HCT116 (cell line): ENCODE measurements around the gene SYTL2. TPM values are rescaled to one million over a fixed set of nuclear protein-coding genes. Genes with fewer than 3 reads are reported as not detected.

ENCODE experiments used
- ATAC-seq: fragments of 200-7000 bp; cut with Tn5 transposase; 2 replicates; pipeline ENCODE4 v1.9.1; 2020; ENCODE audit warnings: mild to moderate bottlenecking, moderate library complexity
- BruUV-seq: library from RNA; stranded (reverse); fragments of 400-500 nt; replicated peaks from 2 replicates; lab custom pipeline; 2021; lab: Mats Ljungman, UMichigan
- CTCF ChIA-PET: fragments of 300-600 bp; sonication (Branson Sonifier 250); formaldehyde crosslinking; loops from one replicate; lab custom pipeline; 2021; ENCODE audit warnings: antibody characterized with exemption; lab: Charles Lee
- POLR2A ChIA-PET: fragments of 300-600, 350-600 bp; sonication (Branson Sonifier 250); formaldehyde crosslinking; loops from one replicate; lab custom pipeline; 2021; ENCODE audit warnings: antibody characterized with exemption; lab: Charles Lee
- RAD21 ChIA-PET, 2 experiments: fragments of 300-600 bp; sonication (Branson Sonifier 250); formaldehyde crosslinking; loops; one replicate each; lab custom pipeline; 2023; ENCODE audit warnings: low total read pairs in 2 of 2; ENCODE audit not compliant: uncharacterized antibody in 2 of 2, unreplicated experiment in 2 of 2, low non-redundant PET in 1 of 2; lab: Charles Lee
- DNase-seq: peaks from one replicate; pipeline ENCODE4 v3.0.0-alpha.2; 2010; ENCODE audit warnings: low read depth, low spot score
- H2AFZ ChIP-seq: fragments of 200-600 bp; shearing (Covaris generic), sonication (generic); 2 replicates; pipeline ENCODE4 v1.6.1; 2017; ENCODE audit warnings: low read depth, mixed run types, mixed read lengths, antibody characterized with exemption, low read length; ENCODE audit not compliant: poor library complexity, severe bottlenecking
- H3K27ac ChIP-seq: 2 replicates; pipeline ENCODE4 v1.5.1; 2012; ENCODE audit warnings: low read depth, low read length
- H3K27me3 ChIP-seq: fragments of 200-600 bp; sonication (generic); 2 replicates; pipeline ENCODE4 v1.6.1; 2016; ENCODE audit warnings: mixed run types, low read length, mixed read lengths; ENCODE audit not compliant: insufficient read depth
- H3K36me3 ChIP-seq, 2 experiments: fragments of 200-500 bp in 1 of 2; fragments of 200-600 bp in 1 of 2; sonication (Bioruptor generic) in 1 of 2; sonication (generic) in 1 of 2; 2 replicates each; pipeline versions ENCODE4 v1.5.1 to v1.6.1; 2014 to 2016; ENCODE audit warnings: low read length in 2 of 2, inconsistent platforms in 1 of 2, mixed read lengths in 1 of 2, mixed run types in 1 of 2; ENCODE audit not compliant: insufficient read depth in 2 of 2, control insufficient read depth in 1 of 2
- H3K4me1 ChIP-seq, 2 experiments: fragments of 200-600 bp in 1 of 2; sonication (generic) in 1 of 2; 2 replicates each; pipeline versions ENCODE4 v1.5.1 to v1.6.1; 2012 to 2017; ENCODE audit warnings: low read length in 2 of 2, inconsistent platforms in 1 of 2, mild to moderate bottlenecking in 1 of 2, mixed read lengths in 1 of 2, mixed run types in 1 of 2, moderate library complexity in 1 of 2; ENCODE audit not compliant: insufficient read depth in 2 of 2, control insufficient read depth in 1 of 2
- H3K4me2 ChIP-seq: fragments of 200-600 bp; sonication (generic); 2 replicates; pipeline ENCODE4 v1.6.1; 2017; ENCODE audit warnings: mixed run types, low read length, mixed read lengths
- H3K4me3 ChIP-seq, 2 experiments: fragments of 200-600 bp in 1 of 2; sonication (generic) in 1 of 2; replicated peaks in 1 of 2; 2 replicates each; pipeline ENCODE4 v1.5.1; 2011 to 2016; ENCODE audit warnings: low read length in 2 of 2, control low read depth in 1 of 2, low read depth in 1 of 2, mild to moderate bottlenecking in 1 of 2, mixed read lengths in 1 of 2, mixed run types in 1 of 2
- H3K79me2 ChIP-seq: fragments of 200-600 bp; sonication (generic); 2 replicates; pipeline ENCODE4 v1.6.1; 2017; ENCODE audit warnings: mild to moderate bottlenecking, mixed run types, low read length, moderate library complexity, mixed read lengths; ENCODE audit not compliant: insufficient read depth
- H3K9ac ChIP-seq: fragments of 200-600 bp; sonication (generic); 2 replicates; pipeline ENCODE4 v1.6.1; 2016; ENCODE audit warnings: low read length, mixed read lengths
- H3K9me2 ChIP-seq: fragments of 200-600 bp; sonication (generic), shearing (Covaris generic); 2 replicates; pipeline ENCODE4 v1.6.1; 2017; ENCODE audit warnings: mixed run types, mild to moderate bottlenecking, moderate library complexity; ENCODE audit not compliant: insufficient read depth
- H3K9me3 ChIP-seq, 2 experiments: fragments of 200-500 bp in 1 of 2; fragments of 200-600 bp in 1 of 2; sonication (Bioruptor generic) in 1 of 2; sonication (generic) in 1 of 2; 2 replicates each; pipeline ENCODE4 v1.6.1; 2014 to 2017; ENCODE audit warnings: low read length in 2 of 2, mixed read lengths in 2 of 2, inconsistent platforms in 1 of 2, low read depth in 1 of 2, mild to moderate bottlenecking in 1 of 2, mixed run types in 1 of 2, moderate library complexity in 1 of 2; ENCODE audit not compliant: control insufficient read depth in 1 of 2, insufficient read depth in 1 of 2
- H4K20me1 ChIP-seq: fragments of 200-600 bp; sonication (generic), shearing (Covaris generic); 2 replicates; pipeline ENCODE4 v1.6.1; 2017; ENCODE audit warnings: mixed run types, mild to moderate bottlenecking, moderate library complexity; ENCODE audit not compliant: insufficient read depth
- CEBPB ChIP-seq: IDR thresholded peaks from 2 replicates; pipeline ENCODE4 v1.6.1; 2012; ENCODE audit warnings: low read depth
- CTCF ChIP-seq, 3 experiments: fragments of 200-600 bp in 1 of 3; sonication (generic) in 1 of 3; IDR thresholded peaks in 2 of 3; conservative IDR thresholded peaks in 1 of 3; 2 replicates each; pipeline ENCODE4 v1.5.1; 2012 to 2017; ENCODE audit warnings: low read depth in 2 of 3, low read length in 2 of 3, antibody characterized with exemption in 1 of 3, borderline replicate concordance in 1 of 3, control low read depth in 1 of 3, mild to moderate bottlenecking in 1 of 3, mixed read lengths in 1 of 3, mixed run types in 1 of 3, moderate library complexity in 1 of 3; ENCODE audit not compliant: insufficient read depth in 1 of 3
- EGR1 ChIP-seq: IDR thresholded peaks from 2 replicates; pipeline ENCODE4 v1.6.1; 2012; ENCODE audit warnings: low read depth
- JUND ChIP-seq: IDR thresholded peaks from 2 replicates; pipeline ENCODE4 v1.6.1; 2012
- POLR2A ChIP-seq: IDR thresholded peaks from 2 replicates; pipeline ENCODE4 v1.7.0; 2011; ENCODE audit warnings: borderline replicate concordance; ENCODE audit not compliant: insufficient read depth, insufficient read length; ENCODE audit errors: extremely low read depth
- POLR2AphosphoS5 ChIP-seq: IDR thresholded peaks from 2 replicates; pipeline ENCODE4 v1.6.1; 2011; ENCODE audit warnings: mild to moderate bottlenecking, low read depth, low read length, moderate library complexity
- RAD21 ChIP-seq: IDR thresholded peaks from 2 replicates; pipeline ENCODE4 v1.6.1; 2012; ENCODE audit warnings: low read depth, mild to moderate bottlenecking
- SIN3A ChIP-seq: IDR thresholded peaks from 2 replicates; pipeline ENCODE4 v1.6.1; 2012; ENCODE audit warnings: low read depth
- SRF ChIP-seq: IDR thresholded peaks from 2 replicates; pipeline ENCODE4 v1.6.1; 2012; ENCODE audit warnings: low read depth
- TCF7L2 ChIP-seq: IDR thresholded peaks from 2 replicates; pipeline ENCODE4 v1.7.0; 2011; ENCODE audit warnings: borderline replicate concordance, inconsistent platforms; ENCODE audit not compliant: insufficient read depth, insufficient read length; ENCODE audit errors: extremely low read depth
- ZFX ChIP-seq: fragments of 450-650 bp; IDR thresholded peaks from 2 replicates; pipeline ENCODE4 v1.6.1; 2017
- ZNF274 ChIP-seq: fragments of 200-500 bp; sonication (Bioruptor generic); IDR thresholded peaks from 2 replicates; pipeline ENCODE4 v1.6.1; 2014; ENCODE audit warnings: mild to moderate bottlenecking, low read depth, low read length, inconsistent platforms
- intact Hi-C: fragments of 100-400 bp; cut with micrococcal nuclease; formaldehyde crosslinking; loops from 2 replicates; pipeline ENCODE4 v1.10.0; 2022
- total RNA-seq: library from RNA; stranded (reverse); gene quantifications from one replicate; pipeline ENCODE4 v1.2.1, GENCODE V29; 2021; ENCODE audit not compliant: unreplicated experiment

Gene SYTL2
- total RNA-seq, 1 experiment from 2014 or later: 12.6 TPM

DNA sequence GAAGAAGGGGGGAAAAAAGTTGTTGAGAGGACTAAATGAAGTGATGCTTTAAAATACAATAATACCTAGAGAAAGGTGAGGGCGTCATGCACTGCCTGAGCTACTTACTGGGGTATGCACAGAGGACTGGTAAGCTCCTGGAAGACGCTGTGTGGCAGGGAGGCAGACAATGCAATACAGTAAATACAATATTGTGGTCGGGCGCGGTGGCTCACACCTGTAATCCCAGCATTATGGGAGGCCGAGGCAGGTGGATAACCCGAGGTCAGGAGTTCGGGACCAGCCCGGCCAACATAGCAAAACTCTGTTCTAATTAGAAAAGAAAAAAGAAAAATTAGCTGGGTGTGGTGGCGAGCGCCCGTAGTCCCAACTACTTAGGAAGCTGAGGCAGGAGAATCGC, 683 bp upstream of the SYTL2 start:
- H3K4me1 ChIP-seq: peaks cover 15 to 60% of the 10 kb centered on the region in 2 experiments
- RAD21 ChIA-PET: no interaction called here
- intact Hi-C loops: no loop called here
- no TSS peak for BruUV-seq
- TF ChIP-seq SIN3A: no peak
- TF ChIP-seq, all 23 proteins: peak for 0
- Histone ChIP-seq H3K9me2 (no peaks in the 10 kb centered on the region), H3K27ac (no peak overlapping the region), H4K20me1 (no peaks in the 10 kb centered on the region), H3K36me3 (no peaks in the 10 kb centered on the region), H3K79me2 (no peaks in the 10 kb centered on the region), H3K4me3 (peak overlapping the region in 1 of 2 experiments; percentile 65; a peak in 2 of 4 replicates), H3K4me2 (peak overlapping the region; percentile 91), H2AFZ (peak overlapping the region; percentile 99), H3K27me3 (no peaks in the 10 kb centered on the region), H3K9me3 (no peaks in the 10 kb centered on the region), H3K9ac (0 out of 2 replicates have a peak overlapping the region, but pooled peaks have one; percentile 36)
- ChIA-PET POLR2A (no interaction called here), CTCF (no interaction called here)
- DNase-seq (no peak), ATAC-seq (no peak)

- peak overlapping the region; percentile 91 for H3K4me2 ChIP-seq
- no peaks in the 10 kb centered on the region for H3K36me3 ChIP-seq
- H3K9me2 ChIP-seq: no peaks in the 10 kb centered on the region
- H3K27me3 ChIP-seq: no peaks in the 10 kb centered on the region
- TSS peak; percentile 51 for BruUV-seq
- H3K9me3 ChIP-seq: no peaks in the 10 kb centered on the region
- intact Hi-C loops: no loop called here
- H4K20me1 ChIP-seq: no peaks in the 10 kb centered on the region
- H3K79me2 ChIP-seq: no peaks in the 10 kb centered on the region
- H2AFZ ChIP-seq: peak overlapping the region; percentile 31
- peak overlapping the region; percentile 36; the same call in 1 of the 2 replicates for H3K9ac ChIP-seq
- ATAC-seq: peak; percentile 7
- peak overlapping the region; percentile 43 to 65 for H3K4me3 ChIP-seq
- POLR2A ChIA-PET: no interaction called here
- H3K27ac ChIP-seq: no peak overlapping the region; the same call in 1 of the 2 replicates
- RAD21 ChIA-PET: no interaction called here
- H3K4me1 ChIP-seq: peaks cover 15 to 51% of the 10 kb centered on the region in 2 experiments
- no peak for DNase-seq
- CTCF ChIA-PET: no interaction called here
- TF ChIP-seq POLR2AphosphoS5: no peak
- no peak for TF ChIP-seq RAD21
- no peak for TF ChIP-seq CEBPB
- TF ChIP-seq JUND: no peak
- no peak for TF ChIP-seq CTCF (IDR thresholded peaks at IDR 0.05 in 2 of 3, conservative IDR thresholded peaks at IDR 0.05 in 1 of 3; ENCODE audit: borderline replicate concordance in 1 of 3, insufficient read depth in 1 of 3, low read depth in 2 of 3, low read length in 2 of 3)
- TF ChIP-seq EGR1: no peak
- no peak for TF ChIP-seq TCF7L2
- TF ChIP-seq SIN3A: no peak
- TF ChIP-seq POLR2A: no peak
- TF ChIP-seq ZFX: no peak
- TF ChIP-seq SRF: no peak
- TF ChIP-seq ZNF274: no peak
Observed at GRCh38 chr11:85810521-85810870, 445 bp downstream of the SYTL2 start.
